Choroid plexus epithelial cell (primary cell): ENCODE measurements around the gene COL4A6.

Experiments used
- DNase-seq: peaks from one replicate; pipeline ENCODE4 v3.0.0-alpha.2; 2010; ENCODE audit warnings: low read depth
- H3K4me3 ChIP-seq: 2 replicates; pipeline ENCODE4 v1.5.1; 2011; ENCODE audit warnings: low read depth, mild to moderate bottlenecking, control low read depth, low read length, moderate library complexity
- TF ChIP-seq, protein P1 (sequence below): conservative IDR thresholded peaks from 2 replicates; pipeline ENCODE4 v1.5.1; 2011; ENCODE audit warnings: low read depth, mild to moderate bottlenecking, control low read depth, inconsistent platforms, low read length, moderate library complexity

Gene COL4A6

DNA sequence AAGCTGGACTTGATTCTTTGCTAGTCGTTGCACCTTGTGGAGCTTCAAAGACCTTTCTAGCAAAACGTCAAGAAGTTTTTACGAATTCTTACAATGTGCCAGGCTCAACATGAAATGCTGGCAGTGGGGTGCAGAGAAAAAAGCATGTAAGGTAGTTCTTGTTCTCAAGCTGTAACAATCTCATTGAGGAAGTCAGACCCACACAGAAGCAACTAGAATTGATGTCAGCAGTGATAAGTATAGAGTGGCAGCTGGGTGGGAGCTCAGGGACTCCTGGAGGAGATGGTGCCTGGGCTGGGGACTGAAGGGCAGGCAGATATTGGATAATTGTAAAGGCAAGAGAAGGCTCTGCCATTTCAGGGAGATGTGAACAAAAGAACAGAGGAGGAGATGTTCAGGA lies 264.3 kb downstream of the COL4A6 start:
- DNase-seq = no peak
- TF ChIP-seq, protein P1, sequence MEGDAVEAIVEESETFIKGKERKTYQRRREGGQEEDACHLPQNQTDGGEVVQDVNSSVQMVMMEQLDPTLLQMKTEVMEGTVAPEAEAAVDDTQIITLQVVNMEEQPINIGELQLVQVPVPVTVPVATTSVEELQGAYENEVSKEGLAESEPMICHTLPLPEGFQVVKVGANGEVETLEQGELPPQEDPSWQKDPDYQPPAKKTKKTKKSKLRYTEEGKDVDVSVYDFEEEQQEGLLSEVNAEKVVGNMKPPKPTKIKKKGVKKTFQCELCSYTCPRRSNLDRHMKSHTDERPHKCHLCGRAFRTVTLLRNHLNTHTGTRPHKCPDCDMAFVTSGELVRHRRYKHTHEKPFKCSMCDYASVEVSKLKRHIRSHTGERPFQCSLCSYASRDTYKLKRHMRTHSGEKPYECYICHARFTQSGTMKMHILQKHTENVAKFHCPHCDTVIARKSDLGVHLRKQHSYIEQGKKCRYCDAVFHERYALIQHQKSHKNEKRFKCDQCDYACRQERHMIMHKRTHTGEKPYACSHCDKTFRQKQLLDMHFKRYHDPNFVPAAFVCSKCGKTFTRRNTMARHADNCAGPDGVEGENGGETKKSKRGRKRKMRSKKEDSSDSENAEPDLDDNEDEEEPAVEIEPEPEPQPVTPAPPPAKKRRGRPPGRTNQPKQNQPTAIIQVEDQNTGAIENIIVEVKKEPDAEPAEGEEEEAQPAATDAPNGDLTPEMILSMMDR = no peak
- H3K4me3 ChIP-seq = no peak overlapping the region

DNA sequence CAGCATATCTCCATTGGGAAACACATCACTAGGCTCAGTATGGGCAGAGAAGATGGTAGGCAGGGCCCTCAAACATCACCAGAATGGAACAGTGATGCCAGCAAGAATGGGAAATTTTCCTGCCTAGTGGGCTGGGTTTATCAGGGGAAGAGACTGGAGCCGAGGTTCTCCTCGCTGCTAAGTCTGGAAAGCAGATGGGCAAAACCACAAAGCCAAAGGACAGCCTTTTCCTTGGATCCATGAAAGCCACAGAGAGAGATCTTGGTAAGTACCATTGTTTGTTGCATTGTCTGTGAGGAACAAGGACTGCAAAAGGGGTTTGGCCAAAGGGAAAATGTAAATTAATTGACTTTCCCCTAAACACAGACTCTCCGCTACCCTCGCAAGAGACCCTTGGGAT lies 266.6 kb downstream of the COL4A6 start:
- H3K4me3 ChIP-seq = no peak overlapping the region
- DNase-seq = no peak
- TF ChIP-seq, protein P1 = no peak

DNA sequence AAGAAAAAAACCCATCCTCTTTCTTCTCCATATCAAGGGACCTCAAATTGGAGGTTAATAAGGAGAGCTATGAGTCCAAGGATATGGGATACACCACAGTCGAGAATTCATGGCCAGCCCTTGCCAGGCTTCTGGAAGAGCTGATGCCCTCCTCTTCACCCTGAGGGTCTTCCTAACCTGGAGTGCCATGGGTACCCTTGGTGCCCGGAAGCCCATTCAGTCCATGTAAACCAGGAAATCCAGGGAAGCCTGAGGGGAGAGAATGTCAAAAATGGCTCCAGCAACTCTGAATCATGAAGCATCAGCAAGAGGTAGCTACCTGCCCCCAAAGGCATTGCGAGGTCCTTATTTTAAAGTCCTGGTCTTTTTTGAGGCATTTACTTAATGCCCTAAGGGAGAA lies 268.5 kb downstream of the COL4A6 start:
- TF ChIP-seq, protein P1 = no peak
- DNase-seq = no peak
- no peak overlapping the region for H3K4me3 ChIP-seq

DNA sequence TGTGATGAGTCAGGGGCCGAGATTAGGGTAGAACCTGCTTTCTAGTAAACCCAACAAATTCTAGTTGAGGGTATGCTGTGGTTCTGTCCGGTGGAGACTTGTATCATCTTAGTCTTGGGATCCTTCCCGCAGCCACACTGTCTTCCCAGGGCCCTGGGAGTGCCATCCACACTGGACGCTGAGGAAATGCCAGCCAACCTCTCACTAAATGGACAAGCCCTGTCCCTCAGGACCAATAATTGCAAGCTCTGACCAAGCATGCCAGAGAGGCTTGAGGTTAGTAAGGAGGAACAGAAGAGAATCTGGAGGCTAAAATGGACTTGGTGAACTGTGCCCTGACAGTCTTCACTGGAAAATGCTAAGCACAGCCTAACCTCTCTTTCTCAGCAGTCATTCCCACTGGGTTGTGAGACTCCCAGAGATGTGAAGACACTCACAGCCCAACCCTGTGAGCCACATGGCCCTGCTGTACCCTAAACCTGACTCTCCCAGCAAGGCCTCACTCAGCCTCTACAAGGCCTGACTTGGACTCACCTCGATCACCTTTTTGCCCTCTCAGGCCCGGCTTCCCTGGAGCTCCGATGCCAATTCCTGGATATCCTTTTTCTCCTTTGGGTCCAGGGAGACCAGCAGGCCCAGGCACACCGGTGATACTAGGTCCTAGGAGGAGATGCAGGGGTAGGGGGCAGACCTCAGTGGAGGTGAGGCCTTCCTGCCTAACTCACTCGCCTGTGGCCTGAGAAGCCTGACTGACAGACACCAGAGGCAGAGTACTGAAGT lies 269.1 kb downstream of the COL4A6 start:
- TF ChIP-seq, protein P1 = no peak
- no peak for DNase-seq
- H3K4me3 ChIP-seq = no peak overlapping the region

DNA sequence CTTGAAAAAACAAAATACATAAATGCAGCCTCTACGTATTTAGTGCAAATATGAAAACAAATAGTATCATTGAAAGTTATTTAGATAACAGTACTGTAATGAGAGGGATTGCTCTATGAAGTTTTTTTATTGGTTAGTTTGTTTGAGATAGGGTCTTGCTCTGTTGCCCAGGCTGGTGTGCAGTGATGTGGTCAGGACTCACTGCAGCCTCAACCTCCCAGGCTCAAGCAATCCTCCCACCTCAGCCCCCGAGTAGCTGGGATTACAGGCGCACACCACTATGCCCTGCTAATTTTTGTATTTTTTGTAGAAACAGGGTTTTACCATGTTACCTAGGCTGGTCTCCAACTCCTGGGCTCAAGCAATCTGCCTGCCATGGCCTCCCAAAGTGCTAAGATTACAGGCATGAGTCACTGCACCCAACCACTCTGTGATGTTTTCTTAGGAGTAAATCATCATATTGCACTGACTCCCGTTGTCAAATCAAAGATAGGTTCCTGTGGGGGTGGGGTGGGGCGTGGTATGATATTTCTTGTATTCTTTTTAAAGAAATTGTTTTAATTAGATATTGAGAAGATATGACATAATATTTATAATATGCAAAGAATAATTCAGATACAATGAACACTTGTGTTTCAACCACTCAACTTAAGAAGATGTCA lies 270.9 kb downstream of the COL4A6 start:
- peak; percentile 76 for DNase-seq
- no peak overlapping the region for H3K4me3 ChIP-seq
- TF ChIP-seq, protein P1 = no peak

DNA sequence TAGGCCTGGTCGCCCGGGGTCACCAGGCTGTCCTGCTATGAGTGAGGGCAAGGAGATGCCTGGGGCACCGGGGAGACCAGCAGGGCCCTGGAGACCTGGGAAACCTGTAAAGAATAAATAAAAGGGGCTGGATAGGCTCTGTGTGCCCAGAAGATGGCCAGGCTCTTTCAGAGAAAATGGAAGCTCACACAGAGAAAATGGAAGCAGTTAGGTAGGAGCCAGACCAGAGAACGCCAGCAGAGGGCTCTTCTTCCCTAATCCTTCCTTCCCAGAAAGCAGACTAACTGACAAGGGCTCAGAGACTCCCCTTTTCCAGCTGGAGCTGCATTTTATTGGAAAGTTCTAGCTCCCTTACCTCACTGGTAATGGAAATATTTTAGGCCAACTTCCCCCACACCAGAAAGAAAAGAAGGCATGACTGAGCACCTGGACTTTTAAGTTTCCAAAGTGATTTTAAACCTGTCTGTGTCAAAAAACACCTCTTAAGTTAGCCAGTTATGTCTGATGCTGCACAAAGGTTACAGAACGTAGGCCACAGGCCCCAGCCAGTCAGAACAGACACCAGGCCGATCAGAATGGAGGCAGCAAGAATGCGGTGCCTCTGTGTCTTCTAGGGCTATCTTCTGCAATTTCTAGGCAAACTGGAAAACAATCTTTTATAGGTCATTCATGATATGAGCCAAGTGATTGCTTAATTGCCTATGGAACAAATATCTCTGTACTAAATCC lies 272.7 kb downstream of the COL4A6 start:
- H3K4me3 ChIP-seq = no peak overlapping the region
- TF ChIP-seq, protein P1 = peak; percentile 74
- DNase-seq = peak; percentile 72
